Stimulated activated CD8-positive, alpha-beta memory T cell treated with anti-CD3 and anti-CD28 coated beads, Interleukin-7, amount 100 ng/mL, for 24 hours (primary cell): ENCODE measurements around the gene AP5S1.
"Not testable (repeated sequence)": the region's sequence is repeated elsewhere in the genome, so short reads cannot be mapped to it uniquely, and the experiment has no call there.

Experiments
- DNase-seq: peaks from one replicate; pipeline ENCODE4 v3.0.0-alpha.2; 2020; ENCODE audit warnings: low read depth

Gene AP5S1

DNA sequence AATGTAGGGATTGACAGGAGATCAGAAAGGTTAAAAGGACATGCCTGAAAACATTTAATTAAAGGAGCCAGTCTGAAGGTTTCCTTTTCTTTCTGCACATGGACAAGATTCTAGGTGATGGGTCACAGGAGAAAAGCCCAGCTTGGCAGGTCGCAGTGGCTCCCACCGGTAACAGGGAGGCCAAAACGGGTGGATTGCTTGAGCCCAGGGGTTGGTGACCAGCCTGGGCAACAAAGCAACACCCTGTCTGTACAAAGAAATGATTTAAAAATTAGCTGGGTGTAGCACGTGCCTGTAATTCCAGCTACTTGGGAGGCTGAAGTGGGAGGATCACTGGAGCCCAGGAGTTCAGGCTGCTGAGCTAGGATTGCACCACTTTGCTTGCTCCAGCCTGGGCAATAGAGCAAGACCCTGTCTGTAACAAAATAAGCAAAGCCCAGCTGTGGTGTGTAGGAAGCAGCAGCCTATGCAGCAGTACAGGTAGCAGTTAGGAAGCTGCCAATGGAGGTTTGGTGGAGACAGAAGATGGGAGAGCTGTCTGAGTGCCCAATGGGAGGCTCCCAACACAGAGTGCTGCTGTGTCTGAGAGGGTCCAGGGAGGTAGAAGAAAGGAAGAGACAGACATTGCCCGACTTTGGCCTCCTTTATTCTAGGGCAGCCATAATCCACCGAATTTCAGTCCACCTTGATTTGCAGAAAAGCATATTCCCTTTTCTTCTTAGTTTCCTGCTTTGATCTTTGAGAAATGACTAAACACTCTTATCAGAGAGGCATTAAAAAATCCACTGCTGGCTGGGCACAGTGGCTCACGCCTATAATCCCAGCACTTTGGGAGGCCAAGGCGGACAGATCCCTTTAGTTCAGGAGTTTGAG is 7.1 kb upstream of the AP5S1 start:
- DNase-seq, result no peak

DNA sequence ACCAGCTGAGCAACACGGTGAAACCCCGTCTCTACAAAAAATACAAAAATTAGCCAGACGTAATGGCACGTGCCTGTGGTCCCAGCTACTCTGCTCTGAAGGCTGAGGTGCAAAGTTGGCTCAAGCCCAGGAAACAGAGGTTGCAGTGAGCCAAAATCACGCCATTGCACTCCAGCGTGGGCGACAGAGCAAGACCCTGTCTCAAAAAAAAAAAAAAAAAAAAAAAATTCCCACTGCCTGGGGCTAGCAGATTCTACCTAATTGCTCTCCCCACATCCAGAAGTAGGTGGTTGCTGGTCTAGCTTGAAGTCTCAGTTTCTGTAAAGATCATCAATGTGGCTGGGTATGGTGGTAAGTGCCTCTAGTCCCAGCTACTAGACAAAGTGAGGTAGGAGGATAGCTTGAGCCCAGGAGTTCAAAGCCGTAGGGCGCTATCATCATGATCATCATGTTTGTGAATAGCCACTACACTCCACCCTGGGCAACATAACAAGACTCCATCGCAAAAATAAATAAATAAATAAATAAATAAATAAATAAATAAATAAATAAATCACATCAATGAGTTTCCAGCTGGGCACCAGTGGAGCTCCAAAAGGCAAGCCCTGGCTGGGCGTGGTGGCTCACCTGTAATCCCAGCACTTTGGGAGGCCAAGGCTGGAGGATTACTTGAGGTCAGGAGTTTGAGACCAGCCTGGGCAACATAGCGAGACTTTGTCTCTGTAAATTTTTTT is 6.3 kb upstream of the AP5S1 start:
- DNase-seq, result no peak

DNA sequence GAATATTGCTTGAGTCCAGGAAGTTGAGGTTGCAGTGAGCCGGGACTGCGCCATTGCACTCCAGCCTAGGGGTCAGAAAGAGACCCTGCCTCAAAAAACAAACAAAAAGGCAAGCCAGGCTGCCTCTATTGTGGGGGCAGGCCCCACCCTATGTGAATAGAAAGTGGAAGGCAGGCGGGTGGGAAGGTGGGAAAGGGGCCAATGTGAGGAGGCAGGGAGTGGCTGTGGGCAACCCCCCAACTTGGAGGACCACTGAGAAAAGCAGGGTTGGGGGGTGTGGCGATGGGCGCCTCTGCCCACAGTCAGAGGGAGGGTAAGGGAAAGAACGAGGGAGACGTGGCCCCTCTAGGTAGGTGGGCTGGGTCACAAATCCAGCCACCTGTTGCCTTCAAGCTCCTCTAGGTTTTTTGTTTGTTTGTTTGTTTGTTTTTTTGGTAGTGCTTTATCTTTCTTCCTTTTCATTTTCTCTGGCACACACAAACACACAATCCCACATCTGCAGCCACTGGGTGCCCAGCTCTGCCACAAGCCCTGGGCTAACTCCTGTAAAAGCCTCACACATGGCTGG is 5.3 kb upstream of the AP5S1 start:
- no peak for DNase-seq

DNA sequence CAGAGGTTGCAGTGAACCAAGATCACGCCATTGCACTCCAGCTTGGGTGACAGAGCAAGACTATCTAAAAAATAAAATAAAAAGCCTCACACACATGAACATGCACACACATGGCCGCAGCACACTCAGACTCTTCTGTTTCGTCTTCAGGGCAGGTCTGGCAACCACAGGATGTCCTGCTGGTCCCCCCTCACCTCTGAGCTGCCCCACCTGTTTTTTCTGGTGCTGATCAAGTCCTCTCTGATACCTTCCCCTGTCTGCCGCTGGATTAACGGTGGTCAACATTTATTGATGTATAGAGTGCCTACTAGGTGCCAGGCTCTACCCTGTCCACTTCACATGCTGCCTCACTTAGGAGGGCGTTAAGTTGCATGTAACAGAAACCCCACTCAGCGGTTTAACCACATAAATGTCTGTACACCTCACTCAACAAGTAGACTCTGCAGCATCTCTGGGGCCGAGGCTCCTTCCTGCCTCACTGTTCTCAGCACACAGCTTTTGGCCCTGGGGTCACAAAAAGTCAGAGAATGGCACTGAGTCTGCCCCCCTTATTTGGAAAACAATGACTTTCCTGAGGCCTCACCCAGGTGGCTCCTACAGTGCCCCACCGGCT is 4.5 kb upstream of the AP5S1 start:
- no peak for DNase-seq

DNA sequence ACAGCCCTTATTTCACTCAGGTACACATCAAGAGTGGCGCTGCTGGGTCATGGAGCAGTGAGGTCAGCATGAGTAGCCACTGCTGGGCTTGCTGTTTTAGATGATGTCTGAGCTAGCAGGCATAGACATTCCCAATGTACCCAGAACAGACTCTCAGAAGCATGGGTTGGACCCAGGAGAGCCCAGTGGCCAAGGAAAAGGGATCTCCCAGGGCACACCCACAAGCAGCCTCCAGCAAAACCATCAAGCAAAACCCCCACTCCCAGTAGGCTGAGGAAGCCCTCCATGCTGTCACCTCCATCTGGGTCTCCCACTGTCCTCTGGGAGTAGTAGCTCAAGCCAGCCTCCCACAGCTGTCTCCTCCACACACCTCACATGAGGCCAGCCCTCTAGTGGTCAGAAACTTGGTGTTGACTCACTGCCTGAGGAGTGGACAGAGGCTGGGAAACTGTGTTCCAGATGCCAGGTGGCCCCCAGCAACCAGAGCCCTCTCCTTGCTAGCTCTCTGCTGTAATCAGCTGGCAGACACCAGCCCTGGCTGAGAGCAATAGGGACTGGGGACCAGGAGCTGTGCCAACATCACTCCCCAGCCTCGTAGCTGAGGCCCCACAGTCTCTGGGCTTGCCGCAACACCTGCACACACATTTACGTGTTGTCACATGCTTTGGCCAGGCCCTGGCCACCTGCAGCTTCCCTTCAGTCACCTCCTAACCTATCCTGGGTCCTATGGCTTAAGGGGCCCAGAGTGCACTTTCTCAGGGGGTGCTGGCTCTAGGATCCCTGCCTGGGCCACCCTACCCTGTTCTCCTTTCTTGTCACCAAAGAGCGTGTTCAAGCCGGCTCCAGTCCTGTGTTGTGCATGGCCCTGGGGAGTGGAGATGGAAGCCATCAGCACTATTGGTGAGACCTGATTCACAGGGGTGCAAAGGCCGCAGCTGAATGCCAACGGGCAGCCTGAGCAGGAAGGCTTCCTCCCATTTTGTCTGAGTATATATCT is 1.9 kb upstream of the AP5S1 start:
- DNase-seq, result no peak

DNA sequence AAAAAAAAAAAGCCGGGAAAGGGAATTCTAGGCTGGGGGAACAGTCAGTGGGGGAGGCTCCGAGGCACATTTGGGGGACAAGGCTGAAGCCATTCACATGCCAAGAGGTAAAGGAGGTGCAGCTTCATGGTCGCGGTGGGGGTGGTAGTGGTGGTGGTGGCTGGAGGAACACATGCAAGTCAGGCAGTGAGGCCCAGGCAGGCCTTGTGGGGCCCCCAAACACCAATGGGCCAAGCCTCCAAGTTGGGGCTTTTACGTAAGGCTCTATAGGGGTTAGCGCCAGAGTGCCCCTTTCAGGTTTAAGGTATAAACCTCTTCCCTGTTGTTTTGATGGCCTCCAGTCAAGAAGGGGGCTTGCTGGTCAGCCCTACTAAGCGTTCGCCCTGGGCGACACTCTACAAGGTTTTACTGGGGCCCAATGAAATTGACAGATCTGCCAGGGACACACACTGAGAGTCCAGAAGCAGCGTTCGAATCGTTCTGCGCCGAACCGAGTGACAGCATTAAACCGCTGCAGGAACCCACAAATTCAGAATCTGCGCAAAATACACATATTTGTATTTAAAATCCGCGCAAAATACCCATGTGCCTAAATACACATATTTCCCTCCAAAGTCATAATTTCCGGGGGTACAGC is 818 bp upstream of the AP5S1 start:
- DNase-seq, result no peak

DNA sequence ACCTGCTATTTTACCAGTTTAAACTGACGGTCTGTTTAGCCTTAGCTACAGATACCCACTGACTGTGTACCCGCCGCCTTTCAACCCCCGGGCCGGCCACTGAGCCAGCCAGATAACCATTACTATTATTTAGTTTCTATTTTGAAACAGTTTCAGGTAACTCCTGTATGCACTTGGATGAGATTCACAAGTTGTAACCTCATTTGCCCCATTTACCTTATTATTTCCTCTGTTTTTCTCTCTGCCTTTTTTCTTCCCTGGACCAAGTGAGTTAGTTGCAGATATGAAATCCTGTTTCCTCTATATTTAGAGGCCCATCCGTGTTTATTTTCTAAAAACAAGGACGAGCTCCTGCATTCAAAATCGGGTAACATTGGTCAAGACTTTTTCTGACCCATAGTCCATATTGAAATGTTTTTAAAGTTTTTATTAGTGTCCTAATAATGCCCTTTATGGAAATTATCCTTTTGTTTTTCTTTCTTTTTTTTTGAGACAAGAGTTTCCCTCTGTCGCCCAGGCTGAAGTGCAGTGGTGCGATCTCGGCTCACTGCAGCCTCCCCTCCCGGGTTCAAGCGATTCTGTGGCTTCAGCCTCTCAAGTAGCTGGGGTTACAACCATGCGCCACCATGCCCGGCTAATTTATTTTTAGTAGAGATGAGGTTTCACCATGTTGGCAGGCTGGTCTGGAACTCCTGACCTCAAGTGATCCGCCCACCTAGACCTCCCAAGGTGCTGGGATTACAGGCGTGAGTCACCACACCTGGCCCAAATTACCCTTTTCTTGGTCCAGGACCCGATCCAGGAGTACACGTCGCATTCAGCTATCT is 767 bp downstream of the AP5S1 start:
- DNase-seq, result no peak

DNA sequence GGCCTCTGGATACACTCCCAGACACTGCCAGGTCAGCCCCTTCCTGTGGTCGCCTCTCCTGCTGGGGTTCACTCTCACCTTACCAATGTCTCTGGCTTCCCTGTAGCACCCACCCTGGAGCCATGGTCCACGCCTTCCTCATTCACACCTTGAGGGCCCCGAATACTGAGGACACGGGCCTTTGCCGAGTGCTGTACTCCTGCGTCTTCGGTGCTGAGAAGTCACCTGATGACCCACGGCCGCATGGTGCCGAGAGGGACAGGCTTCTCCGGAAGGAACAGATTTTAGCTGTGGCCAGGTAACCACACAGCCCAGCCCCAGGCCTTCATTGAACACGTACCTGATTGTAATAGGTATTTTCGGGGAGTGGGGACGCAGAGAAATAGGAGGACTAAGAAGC is 1.6 kb downstream of the AP5S1 start:
- no peak for DNase-seq

DNA sequence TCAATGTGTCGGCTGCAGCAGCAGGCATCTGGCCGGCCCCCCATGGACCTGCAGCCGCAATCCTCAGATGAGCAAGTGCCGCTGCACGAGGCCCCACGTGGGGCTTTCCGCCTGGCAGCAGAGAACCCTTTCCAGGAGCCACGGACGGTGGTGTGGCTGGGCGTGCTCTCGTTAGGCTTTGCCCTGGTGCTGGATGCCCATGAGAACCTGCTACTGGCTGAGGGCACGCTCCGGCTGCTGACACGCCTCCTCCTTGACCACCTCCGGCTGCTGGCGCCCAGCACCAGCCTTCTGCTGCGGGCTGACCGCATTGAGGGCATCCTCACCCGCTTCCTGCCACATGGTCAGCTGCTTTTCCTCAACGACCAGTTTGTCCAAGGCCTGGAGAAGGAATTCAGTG is 3.5 kb downstream of the AP5S1 start:
- DNase-seq, result no peak

DNA sequence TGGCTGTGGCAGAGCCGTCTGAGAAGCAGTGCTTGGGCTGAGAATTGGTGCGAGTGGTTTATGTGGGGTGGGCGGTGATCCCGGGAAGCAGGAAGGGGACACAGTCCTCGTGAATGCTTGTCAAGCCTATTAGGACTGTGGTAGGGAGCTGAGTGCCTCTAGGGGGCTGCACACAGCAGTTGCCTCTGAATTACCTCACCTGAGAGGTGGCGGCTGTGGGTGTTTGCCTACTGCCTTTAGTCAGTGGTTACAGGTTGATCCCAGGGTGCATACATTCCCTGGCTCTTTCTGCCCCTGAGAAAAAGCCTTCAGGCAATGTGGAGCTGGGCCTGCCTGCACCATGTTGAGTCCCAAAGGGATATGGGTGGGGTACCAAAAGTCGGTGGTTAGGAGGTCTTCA is 5.2 kb downstream of the AP5S1 start:
- DNase-seq, result no peak

DNA sequence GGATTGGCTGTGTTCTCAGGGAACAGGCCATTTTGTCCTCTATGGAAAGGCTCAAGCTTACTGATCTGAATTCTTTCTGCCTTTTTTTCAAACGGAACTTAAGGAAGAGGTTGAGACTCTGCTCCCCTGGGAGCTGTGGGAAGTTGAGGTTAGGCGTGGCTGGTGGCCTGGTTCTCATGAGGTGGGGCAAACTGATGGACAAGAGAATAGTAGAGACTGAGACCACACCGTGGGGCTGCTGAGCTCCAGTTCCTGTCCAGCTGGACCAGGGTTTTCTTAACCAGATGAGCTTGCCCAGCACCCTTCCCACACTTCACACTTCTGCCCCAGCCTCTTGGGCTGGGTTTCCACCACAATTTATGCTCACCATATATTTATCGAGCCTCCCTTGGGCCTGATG is 6.1 kb downstream of the AP5S1 start:
- no peak for DNase-seq

DNA sequence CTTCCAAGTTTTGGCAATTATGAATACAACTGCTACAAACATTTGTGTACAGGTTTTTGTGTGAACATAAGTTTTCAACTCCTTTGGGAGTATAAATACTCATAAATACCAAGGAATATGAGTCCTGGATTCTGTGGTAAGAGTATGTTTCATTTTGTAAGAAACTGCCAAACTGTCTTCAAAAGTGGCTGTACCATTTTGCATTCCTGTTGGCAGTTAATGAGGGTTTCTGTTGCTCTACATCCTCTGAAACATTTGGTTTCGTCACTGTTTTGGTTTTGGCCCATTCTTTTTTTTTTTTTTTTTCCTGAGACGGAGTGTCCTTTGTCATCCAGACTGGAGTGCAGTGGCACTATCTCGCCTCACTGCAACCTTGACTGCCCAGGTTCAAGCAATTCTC is 8.5 kb downstream of the AP5S1 start:
- no peak for DNase-seq

DNA sequence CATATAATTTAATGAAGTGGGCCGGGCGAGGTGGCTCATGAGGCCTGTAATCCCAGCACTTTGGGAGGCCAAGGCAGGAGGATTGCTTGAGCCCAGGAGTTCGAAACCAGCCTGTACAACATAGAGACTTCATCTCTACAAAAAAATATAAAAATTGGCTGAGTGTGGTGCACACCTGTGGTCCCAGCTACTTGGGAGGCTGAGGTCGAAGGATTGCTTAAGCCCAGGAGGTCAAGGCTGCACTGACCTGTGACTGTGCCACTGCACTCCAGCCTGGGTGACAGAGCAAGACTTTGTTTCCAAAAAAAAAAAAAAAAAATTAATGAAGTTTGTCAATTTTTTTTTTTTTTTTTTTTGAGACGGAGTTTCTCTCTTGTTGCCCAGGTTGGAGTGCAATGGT is 9.5 kb downstream of the AP5S1 start:
- DNase-seq, result not testable (repeated sequence)

DNA sequence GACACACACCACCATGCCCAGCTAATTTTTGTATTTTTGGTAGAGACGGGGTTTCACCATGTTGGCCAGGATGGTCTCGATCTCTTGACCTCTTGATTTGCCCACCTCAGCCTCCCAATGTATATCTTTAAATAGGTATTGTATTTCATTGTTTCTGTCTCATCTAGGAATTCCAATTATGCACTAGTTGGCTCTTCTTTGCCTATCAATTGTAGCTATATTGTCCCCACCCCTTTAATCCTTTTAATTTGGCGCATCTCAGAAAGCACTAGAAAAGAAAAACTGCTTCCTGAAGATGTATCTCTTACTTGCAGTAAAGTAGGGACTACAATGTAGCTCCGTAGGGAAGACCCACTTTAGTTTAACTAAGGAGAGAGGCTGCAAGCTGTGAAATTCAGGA is 15.8 kb downstream of the AP5S1 start:
- no peak for DNase-seq

DNA sequence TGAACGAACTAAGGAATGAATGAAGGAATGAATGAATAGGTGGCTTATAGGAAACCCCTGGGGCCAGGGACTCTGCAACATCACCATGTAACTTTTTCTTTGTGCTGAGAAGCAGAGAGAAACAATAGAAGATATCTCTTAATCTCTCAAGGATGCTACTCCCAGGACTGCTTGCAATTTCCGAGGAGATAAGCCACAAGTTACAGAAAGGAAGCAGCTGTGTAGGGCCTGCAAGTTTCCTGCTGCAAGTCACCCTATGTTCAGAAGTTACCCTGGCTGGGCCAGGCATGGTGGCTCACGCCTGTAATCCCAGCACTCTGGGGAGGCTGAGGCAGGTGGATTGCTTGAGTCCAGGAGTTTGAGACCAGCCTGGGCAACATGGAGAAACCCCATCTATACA is 19.0 kb downstream of the AP5S1 start:
- DNase-seq, result no peak

DNA sequence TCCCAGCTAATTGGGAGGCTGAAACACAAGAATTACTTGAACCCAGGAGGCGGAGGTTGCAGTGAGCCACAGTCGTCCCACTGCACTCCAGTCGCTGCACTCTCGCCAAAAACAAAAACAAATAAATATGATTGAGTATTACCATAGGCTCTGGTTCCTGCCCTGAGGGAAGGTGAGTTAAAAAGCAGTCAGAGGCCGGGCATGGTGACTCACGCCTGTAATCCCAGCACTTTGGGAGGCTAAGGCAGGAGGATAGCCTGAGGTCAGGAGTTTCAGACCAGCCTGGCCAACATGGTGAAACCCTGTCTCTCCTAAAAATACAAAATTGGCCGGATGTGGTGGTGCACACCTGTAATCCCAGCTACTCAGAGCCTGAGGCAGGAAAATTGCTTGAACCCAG is 19.9 kb downstream of the AP5S1 start:
- DNase-seq, result not testable (repeated sequence)

DNA sequence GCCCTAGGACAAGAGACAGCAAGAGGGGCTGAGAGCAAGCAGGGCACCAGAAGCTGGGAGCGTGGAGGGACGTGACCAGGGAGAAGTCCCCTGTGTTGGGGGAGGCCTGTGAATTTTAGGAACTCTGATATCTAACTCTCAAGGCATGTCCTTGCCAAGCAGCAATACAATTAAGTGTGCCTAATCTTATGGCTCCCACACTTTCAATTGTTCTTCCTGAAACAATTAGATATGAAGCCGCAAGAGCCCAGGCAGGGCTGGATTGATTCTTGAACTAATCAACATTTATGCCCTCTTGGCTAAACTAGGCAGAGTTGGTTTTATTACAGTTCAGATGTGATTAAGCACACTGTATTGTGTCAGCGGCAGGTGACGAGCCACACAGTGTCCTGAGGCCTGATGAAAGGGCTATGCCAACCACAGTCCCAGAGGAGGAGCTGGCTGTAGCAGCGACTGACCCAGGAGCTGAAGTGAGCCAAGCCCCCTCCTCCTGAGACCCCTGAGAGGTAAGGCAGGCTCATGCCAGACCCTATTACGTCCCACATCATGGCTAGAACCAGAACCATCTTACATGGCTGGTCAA is 22.1 kb downstream of the AP5S1 start:
- no peak for DNase-seq

DNA sequence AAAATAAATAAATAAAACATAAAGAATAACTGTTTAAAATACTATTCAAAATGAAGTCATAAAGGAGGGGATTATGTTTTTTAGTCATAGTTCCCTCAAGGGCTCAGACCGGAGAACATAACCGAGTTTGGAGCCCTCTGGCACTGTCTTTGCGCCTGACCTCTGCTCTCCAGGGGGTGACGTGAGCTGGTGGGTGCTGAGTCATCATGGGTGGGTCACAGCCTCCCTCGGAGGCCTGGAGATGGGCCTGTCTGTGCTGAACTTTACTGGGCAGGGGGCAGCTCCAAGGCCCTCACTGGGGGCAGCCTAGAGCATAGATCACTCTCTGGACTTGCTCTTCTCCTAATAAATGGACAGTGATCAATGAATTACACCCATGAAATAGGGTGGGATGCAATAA is 23.1 kb downstream of the AP5S1 start:
- no peak for DNase-seq

DNA sequence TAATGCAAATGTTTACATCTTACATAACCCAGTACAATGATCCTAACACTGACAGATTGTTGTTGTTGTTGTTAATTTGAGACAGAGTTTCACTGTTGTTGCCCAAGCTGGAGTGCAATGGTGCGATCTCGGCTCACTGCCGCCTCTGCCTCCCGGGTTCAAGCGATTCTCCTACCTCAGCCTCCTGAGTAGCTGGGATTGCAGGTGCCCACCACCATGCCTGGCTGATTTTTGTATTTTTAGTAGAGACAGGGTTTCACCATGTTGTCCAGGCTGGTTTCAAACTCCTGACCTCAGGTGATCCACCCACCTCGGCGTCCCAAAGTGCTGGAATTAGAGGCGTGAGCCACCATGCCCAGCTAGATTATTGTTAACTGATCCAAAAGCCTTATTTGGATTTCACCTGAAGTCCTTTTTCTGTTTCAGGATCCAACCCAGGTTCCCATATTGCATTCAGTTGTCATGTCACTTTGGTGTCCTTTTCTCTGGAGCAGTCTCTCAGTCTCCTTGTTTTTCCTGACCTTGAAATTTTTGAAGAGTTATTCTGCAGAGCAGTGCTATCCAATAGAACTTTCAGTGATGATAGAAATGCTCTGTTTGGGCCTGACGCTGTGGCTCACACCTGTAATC is 23.8 kb downstream of the AP5S1 start:
- DNase-seq, result not testable (repeated sequence)
